ENCODE measurements around the gene SLC35F1. TPM values are rescaled to one million over a fixed set of nuclear protein-coding genes. Genes with fewer than 3 reads are reported as not detected.

SLC35F1 gene
- polyA plus RNA-seq, 1 donor from 2014 or later, result 35.1 TPM

GRCh38 chr6:118171852-118172251 is 264.8 kb downstream of the SLC35F1 start:
- H3K4me3 ChIP-seq (ENCODE audit: low read length), result no peak overlapping the region
- H3K9me2 ChIP-seq (ENCODE audit: insufficient read depth, low read length), result no peaks in the 10 kb centered on the region
- H3K79me2 ChIP-seq (replicated peaks; ENCODE audit: insufficient read depth, low read length), result no peaks in the 10 kb centered on the region
- no peak overlapping the region for H3K4me2 ChIP-seq (ENCODE audit: low read length)
- H3K27ac ChIP-seq (ENCODE audit: low read length), result no peak overlapping the region
- TF ChIP-seq POLR2AphosphoS5 (IDR thresholded peaks at IDR 0.05) (no peak), EP300 (conservative IDR thresholded peaks at IDR 0.05; ENCODE audit: poor library complexity, severe bottlenecking) (no peak), RAD21 (conservative IDR thresholded peaks at IDR 0.05) (no peak), REST (IDR thresholded peaks at IDR 0.05; ENCODE audit: borderline replicate concordance) (no peak), MXI1 (conservative IDR thresholded peaks at IDR 0.05; ENCODE audit: poor library complexity, severe bottlenecking) (no peak), CTCF (IDR thresholded peaks at IDR 0.05; ENCODE audit: poor library complexity, severe bottlenecking) (no peak), SMC3 (conservative IDR thresholded peaks at IDR 0.05; ENCODE audit: poor library complexity) (no peak), TAF1 (IDR thresholded peaks at IDR 0.05; ENCODE audit: low read depth) (no peak), EZH2 (IDR thresholded peaks at IDR 0.05; ENCODE audit: borderline replicate concordance, insufficient read depth, low read length, poor library complexity, severe bottlenecking) (no peak)
- H3F3A ChIP-seq (ENCODE audit: insufficient read depth, low read length, poor library complexity, severe bottlenecking), result no peaks in the 10 kb centered on the region
- no peaks in the 10 kb centered on the region for H3K36me3 ChIP-seq (ENCODE audit: insufficient read depth, low read length)
- H4K20me1 ChIP-seq (ENCODE audit: insufficient read depth), result no peaks in the 10 kb centered on the region
- peaks cover 2% of the 10 kb centered on the region for H3K9me3 ChIP-seq (ENCODE audit: low read length)
- no peaks in the 10 kb centered on the region for H3K27me3 ChIP-seq (ENCODE audit: insufficient read depth, low read depth, low read length)
- no peak overlapping the region for H2AFZ ChIP-seq (ENCODE audit: low read depth, low read length)
- no peak overlapping the region for H3K9ac ChIP-seq (ENCODE audit: low read length)

GRCh38 chr6:118174071-118174470 is 267.0 kb downstream of the SLC35F1 start:
- Histone ChIP-seq H3K36me3 (ENCODE audit: insufficient read depth, low read length) (no peaks in the 10 kb centered on the region), H3F3A (ENCODE audit: insufficient read depth, low read length, poor library complexity, severe bottlenecking) (no peaks in the 10 kb centered on the region), H3K4me3 (ENCODE audit: low read length) (no peak overlapping the region), H3K9ac (ENCODE audit: low read length) (no peak overlapping the region), H2AFZ (ENCODE audit: low read depth, low read length) (no peak overlapping the region), H3K27ac (ENCODE audit: low read length) (no peak overlapping the region), H3K79me2 (replicated peaks; ENCODE audit: insufficient read depth, low read length) (no peaks in the 10 kb centered on the region), H3K4me2 (ENCODE audit: low read length) (no peak overlapping the region), H4K20me1 (ENCODE audit: insufficient read depth) (no peaks in the 10 kb centered on the region), H3K9me3 (ENCODE audit: low read length) (peaks cover 2% of the 10 kb centered on the region), H3K9me2 (ENCODE audit: insufficient read depth, low read length) (no peaks in the 10 kb centered on the region), H3K27me3 (ENCODE audit: insufficient read depth, low read depth, low read length) (no peaks in the 10 kb centered on the region)
- no peak for TF ChIP-seq EZH2 (IDR thresholded peaks at IDR 0.05; ENCODE audit: borderline replicate concordance, insufficient read depth, low read length, poor library complexity, severe bottlenecking)
- no peak for TF ChIP-seq REST (IDR thresholded peaks at IDR 0.05; ENCODE audit: borderline replicate concordance)
- no peak for TF ChIP-seq MXI1 (conservative IDR thresholded peaks at IDR 0.05; ENCODE audit: poor library complexity, severe bottlenecking)
- TF ChIP-seq POLR2AphosphoS5 (IDR thresholded peaks at IDR 0.05), result no peak
- no peak for TF ChIP-seq SMC3 (conservative IDR thresholded peaks at IDR 0.05; ENCODE audit: poor library complexity)
- TF ChIP-seq EP300 (conservative IDR thresholded peaks at IDR 0.05; ENCODE audit: poor library complexity, severe bottlenecking), result no peak
- no peak for TF ChIP-seq RAD21 (conservative IDR thresholded peaks at IDR 0.05)
- no peak for TF ChIP-seq TAF1 (IDR thresholded peaks at IDR 0.05; ENCODE audit: low read depth)
- TF ChIP-seq CTCF (IDR thresholded peaks at IDR 0.05; ENCODE audit: poor library complexity, severe bottlenecking), result no peak

Measured in neural cell (in vitro differentiated cells).